LoVo (cell line): ENCODE measurements around the gene AKT2.
"Not testable (repeated sequence)": the region's sequence is repeated elsewhere in the genome, so short reads cannot be mapped to it uniquely, and the experiment has no call there.

Experiments used
- DNase-seq: peaks from one replicate; pipeline ENCODE4 v3.0.0-alpha.2; 2016; ENCODE audit warnings: low spot score

AKT2 gene

DNA sequence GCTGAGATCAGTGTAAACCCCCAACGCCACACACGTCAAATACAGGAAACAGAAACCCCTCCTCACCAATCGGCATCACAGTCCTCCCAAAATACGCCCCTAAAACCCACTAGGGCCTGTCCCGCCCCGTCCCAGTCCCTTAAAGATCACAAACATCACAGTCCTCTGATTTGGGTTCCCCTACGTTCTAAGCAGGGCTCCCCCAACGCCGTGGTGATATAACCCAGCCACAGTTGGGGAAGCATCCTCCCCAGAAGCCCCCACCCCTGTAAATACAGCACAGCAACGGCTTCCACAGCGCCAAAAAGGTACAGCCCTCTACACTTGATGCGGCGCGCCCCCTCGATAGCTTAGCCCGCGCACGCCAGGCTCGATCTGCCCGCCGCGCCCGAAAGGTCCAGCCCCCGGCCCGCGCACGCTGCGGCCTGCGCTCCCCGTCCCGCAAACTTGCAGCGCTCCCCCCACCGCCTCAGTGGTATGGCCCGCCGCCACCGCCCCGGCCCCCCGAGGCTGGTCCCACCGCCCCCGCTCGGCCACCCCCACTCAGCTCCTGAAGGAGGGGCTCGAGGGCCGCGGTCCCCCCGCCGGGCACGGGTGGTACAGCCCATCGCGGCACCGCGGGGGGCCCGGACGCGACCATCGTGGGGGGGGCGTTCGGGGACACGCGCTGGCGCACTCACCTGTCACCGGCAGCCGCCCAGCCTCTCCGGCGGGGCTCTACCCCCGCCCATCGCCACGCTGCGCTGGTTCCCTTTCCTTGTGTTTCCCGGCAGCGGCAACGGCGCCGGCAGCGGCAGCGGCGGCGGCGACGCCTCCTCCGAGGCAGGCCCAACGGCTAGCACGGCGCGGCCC, at the start of gene AKT2:
Gene AKT2, minus strand, starts transcription at position 845 of the 852 bp plus-strand sequence. CDS start 20,078 bp downstream, outside the sequence.
- DNase-seq, result peak; percentile 64

DNA sequence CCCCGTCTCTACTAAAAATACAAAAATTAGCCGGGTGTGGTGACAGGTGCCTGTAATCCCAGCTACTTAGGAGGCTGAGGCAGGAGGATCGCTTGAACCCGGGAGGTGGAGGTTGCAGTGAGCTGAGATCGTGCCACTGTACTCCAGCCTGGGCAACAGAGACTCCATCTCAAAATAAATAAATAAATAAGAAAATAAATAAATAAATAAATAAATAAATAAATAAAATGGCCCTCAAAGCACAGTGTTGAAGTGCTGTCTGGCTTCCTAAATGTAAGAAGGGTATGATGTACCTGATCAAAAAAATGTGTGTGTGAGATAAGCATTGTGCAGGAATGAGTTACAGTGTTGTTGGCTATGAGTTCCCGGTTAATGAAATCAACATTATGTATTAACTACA, 47.9 kb upstream of the AKT2 start:
- not testable (repeated sequence) for DNase-seq

GRCh38 chr19:40332669-40333068, 47.5 kb upstream of the AKT2 start:
- no peak for DNase-seq

DNA sequence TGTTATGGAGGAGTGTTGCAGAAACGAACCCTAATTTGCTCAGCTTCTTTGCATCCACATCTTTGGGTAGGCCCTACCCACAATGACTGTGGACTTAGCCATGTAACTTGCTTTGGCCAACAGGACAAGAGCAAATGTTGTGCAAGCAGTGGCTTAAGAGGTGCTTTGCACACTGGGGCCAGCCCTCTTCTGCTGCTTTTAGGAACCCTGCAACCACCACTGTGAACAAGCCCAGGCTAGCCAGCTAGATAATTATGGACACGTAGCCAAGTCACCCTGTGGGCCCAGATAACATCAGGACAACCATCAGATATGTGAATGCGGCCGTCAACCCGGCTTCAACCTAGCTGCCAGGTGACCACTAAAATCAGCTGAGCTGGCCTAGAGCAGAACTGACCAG, 45.9 kb upstream of the AKT2 start:
- no peak for DNase-seq

DNA sequence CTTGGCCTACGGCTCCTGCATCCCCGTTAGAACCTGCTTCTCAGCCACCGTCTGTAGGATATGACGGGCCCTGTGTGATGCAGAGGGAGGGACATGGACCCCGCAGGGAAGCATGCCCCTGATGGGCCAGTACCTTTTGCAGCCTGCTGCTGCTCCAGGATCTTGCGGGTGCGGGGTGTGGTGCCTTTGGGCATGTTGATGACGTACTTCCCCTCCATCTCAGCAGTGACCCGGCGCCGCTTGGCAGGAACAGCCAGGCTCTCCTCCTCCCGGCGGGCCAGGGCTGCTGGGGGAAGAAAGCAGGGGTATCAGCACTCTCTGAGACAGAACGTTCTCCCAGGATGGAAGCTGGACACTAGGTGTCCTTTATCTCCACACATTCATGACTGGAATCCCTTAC, 41.1 kb upstream of the AKT2 start:
- DNase-seq, result no peak

DNA sequence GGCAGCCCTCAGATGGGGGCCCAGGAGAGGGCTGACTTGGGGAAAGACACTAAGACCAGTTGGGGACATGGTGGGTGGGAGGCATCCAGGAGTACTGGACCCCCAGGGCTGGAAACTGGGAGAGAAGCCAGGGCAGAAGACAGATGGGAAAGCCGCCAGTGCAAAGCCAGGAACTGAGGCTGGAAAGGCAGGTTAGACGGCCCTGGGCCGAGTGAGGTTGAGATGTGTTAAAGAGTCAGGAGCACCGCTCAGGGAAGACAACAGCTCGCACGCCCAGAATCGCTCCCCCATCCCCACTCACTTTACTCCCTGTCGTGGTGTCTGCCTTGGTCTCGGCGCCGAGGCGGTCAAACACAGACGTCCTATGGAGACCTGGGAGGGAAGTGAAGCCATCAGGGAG, 38.6 kb upstream of the AKT2 start:
- no peak for DNase-seq

GRCh38 chr19:40322951-40323615, 37.9 kb upstream of the AKT2 start:
- no peak for DNase-seq

GRCh38 chr19:40322271-40322610, 37.1 kb upstream of the AKT2 start:
- DNase-seq, result no peak

- no peak for DNase-seq
Observed at GRCh38 chr19:40321566-40322270, 36.6 kb upstream of the AKT2 start.

GRCh38 chr19:40321076-40321475, 35.9 kb upstream of the AKT2 start:
- no peak for DNase-seq

DNA sequence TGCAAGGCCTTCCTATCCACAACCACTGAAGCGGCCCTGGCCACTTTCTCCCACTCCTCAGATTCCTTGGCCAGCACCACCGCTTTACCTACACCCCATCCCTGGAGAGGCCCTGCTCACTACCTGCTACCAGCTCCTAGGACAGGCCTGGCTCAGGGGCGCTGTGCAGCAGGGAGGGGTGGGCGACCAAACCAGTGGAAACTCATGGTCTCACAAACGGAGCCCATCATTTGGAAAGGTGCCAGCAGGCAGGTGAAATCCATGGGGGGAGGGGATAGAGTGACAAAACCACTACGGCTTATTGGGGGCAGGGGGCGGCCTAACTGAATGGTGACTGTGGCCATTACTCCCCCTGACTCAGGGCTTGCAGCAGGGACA, 35.4 kb upstream of the AKT2 start:
- DNase-seq, result no peak

DNA sequence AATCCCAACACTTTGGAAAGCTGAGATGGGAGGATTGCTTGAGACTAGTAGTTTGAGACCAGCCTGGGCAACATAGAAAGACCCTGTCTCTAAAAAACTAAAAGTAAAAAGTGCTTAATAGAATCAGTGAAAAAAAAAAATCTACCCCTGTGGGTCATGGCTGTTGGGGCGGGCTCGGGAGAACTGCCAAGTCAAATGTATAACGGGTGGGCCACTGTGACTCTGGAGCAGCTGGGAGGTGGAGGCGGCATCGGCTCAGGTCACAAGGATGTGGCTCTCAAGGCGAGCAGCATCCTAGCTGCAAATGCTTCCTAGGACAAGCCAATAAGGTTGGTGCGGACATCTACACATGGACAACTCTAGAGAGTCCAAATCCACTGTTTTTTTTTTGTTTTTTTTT, 32.2 kb upstream of the AKT2 start:
- DNase-seq, result no peak

- DNase-seq, result no peak
Observed at GRCh38 chr19:40315812-40316470, 30.8 kb upstream of the AKT2 start.

DNA sequence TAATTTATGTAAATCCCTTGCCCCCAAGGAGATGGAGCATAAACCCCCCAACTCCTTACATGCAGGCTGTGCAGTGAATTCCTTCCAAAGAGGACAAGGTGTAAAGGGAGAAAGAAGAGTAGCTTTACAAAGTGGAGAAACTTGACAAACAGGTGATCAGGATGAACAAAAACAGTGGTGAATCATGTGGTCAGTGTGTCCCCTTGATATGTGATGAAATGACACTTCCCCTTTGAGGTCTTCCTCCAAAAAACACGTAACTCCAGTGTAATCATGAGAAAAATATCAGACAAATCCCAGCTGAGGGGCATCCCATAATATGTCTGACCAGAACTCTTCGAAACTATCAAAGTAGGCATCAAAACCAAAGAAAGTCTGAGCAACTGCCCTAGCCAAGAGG, 29.5 kb upstream of the AKT2 start:
- no peak for DNase-seq

- DNase-seq, result no peak
Observed at GRCh38 chr19:40313229-40313983, 28.3 kb upstream of the AKT2 start.

DNA sequence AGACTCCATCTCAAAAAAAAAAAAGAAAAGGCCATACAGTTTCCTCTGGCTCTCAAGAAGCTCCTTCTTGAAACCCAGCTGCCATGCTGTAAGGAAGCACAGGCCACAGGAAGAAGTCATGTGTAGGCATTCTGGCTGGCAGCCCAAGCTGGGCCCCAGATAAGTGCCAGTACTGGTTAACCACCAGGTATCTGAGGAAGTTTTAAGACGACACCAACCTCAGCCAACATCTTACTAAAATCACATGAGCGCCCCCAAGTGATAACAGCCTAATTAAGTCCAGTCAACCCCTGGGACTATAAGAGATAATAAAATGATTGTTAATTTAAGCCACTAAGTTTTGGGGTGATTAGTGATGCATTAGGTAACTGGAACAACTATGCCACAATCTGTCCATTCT, 27.4 kb upstream of the AKT2 start:
- DNase-seq, result no peak

GRCh38 chr19:40309666-40310065, 24.5 kb upstream of the AKT2 start:
- no peak for DNase-seq

DNA sequence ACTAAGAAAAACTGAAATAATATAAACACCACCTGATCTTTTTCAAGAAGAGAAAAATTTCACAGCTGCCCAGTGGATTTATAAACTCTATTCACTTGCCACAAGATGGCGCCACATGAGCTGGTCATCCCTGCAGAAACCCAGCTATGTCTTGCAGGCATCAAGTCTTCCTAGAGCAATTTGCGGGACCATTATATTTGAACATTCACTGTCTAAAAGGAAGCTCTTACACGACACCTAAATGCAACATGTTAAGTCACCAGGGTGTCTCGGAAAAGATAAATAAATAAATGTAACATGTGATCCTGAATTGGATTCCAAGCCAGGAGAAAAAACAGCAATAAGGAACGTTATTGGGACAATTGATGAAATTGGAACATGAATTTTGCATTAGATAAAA, 20.3 kb upstream of the AKT2 start:
- DNase-seq, result peak; percentile 74

DNA sequence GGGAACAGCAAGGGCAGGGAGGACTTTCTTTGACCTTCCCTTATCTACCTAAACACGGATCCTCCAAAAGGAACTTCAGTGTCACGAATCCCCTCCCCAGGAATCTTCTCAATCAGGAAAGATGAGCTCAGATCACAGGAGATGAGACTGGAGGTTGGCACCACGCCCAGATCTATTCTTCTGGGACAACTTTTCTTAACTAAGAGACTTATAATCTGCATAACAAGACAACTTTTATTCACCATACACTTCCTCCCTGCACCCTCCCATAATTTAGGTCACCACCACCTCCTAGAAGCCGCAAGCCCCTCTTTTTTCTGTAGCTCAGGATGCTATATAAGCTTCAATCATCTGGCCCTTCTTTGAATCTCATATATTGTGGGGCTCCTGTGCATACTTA, 19.2 kb upstream of the AKT2 start:
- no peak for DNase-seq

DNA sequence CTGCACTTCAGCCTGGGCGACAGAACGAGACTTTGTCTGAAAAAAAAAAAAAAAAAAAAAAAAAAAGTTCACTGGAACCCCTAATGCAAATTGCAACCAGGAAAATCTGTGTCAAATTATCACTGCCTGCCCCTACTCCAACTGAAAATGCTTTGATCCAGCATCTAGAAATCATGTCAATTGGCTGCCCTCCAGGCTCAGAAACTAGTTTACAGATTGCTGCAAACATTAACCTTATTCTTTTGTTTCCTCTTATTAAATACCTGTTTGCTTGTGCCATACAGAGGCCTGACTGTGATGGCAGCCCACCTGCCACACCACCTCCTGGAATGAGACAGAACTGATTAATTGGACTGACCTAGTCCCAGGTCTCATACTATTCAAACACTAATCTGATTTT, 18.6 kb upstream of the AKT2 start:
- no peak for DNase-seq

DNA sequence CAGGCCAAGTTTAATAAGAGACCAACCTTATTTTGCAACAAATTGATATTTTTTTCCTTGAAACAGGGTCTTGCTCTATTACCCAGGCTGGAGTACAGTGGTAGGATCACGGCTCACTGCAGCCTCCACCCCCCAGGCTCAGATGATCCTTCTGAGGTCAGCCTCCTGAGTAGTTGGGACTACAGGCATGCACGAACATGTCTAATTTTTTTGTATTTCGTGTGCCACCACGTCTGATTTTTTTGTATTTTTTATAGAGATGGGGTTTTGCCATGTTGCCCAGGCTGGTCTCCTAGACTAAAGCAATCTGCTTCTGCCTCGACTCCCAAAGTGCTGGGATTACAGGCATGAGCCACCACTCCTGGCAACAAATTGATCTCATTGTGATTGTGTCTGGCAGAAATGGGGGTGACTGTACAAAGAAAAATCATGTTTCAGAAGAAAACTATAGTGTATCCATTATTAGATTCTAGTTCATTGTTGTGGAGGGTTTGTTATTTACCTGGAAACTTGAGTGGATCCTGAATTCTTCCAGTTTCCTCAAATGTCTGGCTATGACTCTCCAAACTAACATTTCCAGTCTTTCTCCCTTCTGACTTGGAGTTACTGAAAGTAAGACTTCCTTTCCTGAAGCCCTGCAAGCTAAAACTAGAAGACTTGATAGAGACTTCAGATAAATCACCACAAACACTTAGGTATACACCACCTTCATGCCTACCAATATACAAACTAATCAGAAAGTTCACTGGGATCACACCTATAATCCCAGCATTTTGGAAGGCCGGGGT, 17.3 kb upstream of the AKT2 start:
- no peak for DNase-seq
